ENCODE data around the gene PVALB. TPM values are rescaled to one million over a fixed set of nuclear protein-coding genes. Genes with fewer than 3 reads are reported as not detected.

PVALB gene
- total and polyA plus RNA-seq, 9 of the 15 experiments (the other 6 are each of a cell fraction or from before 2014, with no cell fraction given) = not detected

- Histone ChIP-seq H3K4me2 (ENCODE audit: insufficient read depth, low read length) (no peak overlapping the region), H3K9me1 (ENCODE audit: control insufficient read depth, insufficient read depth, low read length) (no peaks in the 10 kb centered on the region), H4K20me1 (replicated peaks; ENCODE audit: control insufficient read depth, insufficient read depth, low read length) (no peaks in the 10 kb centered on the region), H3K36me3 (ENCODE audit: control insufficient read depth, insufficient read depth, low read length) (no peaks in the 10 kb centered on the region), H3K4me1 (replicated peaks in 1 of 2; ENCODE audit: control insufficient read depth in 2 of 2, insufficient read depth in 2 of 2, low read length in 2 of 2) (no peaks in the 10 kb centered on the region), H3K9ac (ENCODE audit: insufficient read depth in 1 of 2, low read depth in 2 of 2, low read length in 2 of 2) (no peak overlapping the region), H2AFZ (ENCODE audit: low read depth, low read length) (no peak overlapping the region), H3K9me3 (replicated peaks; ENCODE audit: control insufficient read depth, insufficient read depth, low read depth, low read length) (no peaks in the 10 kb centered on the region), H3K79me2 (ENCODE audit: control insufficient read depth, insufficient read depth, low read length) (no peaks in the 10 kb centered on the region), H3K27ac (ENCODE audit: extremely low read depth, low read depth, low read length) (no peak overlapping the region), H3K27me3 (ENCODE audit: control insufficient read depth in 2 of 2, insufficient read depth in 2 of 2, low read length in 2 of 2) (peaks cover 0 to 11% of the 10 kb centered on the region in 2 experiments; a peak in 3 of 5 replicates), H3K4me3 (no peak overlapping the region)
- ChIA-PET POLR2A (no interaction called here), CTCF (ENCODE audit: low intra/inter-chr PET ratio) (no interaction called here)
- in situ Hi-C loops (cut with MboI) = no loop called here
- BruUV-seq (replicated peaks) = no TSS peak
- DNase-seq (ENCODE audit: extremely low read depth in 1 of 4, low spot score in 3 of 4) = no peak
- no peak for ATAC-seq
- intact Hi-C loops (cut with micrococcal nuclease) = no loop called here
- FAIRE-seq = no peak
- no peak for TF ChIP-seq BCL6 (CRISPR knock-in tag; IDR thresholded peaks at IDR 0.05)
- 0% methylated on average over 2 of the region's 2 CpGs for WGBS (ENCODE audit: insufficient coverage, low coverage, missing lambda C conversion rate)
These were observed 7.8 kb upstream of the PVALB start for GRCh38 chr22:36824655-36825054.

GRCh38 chr22:36823186-36823839, 6.5 kb upstream of the PVALB start:
- ChIA-PET CTCF (ENCODE audit: low intra/inter-chr PET ratio) (no interaction called here), POLR2A (interaction anchor here (0.6 to 0.7 kb wide), 2 partner anchors 40 to 131 kb away, joined by 3 to 4 read pairs; no protein-coding TSS in a partner anchor)
- 21% methylated on average over 13 of the region's 17 CpGs for WGBS (ENCODE audit: insufficient coverage, low coverage, missing lambda C conversion rate)
- Histone ChIP-seq H4K20me1 (replicated peaks; ENCODE audit: control insufficient read depth, insufficient read depth, low read length) (0 out of 2 replicates have a peak, but pooled peaks cover 2% of the 10 kb centered on the region), H3K27ac (ENCODE audit: extremely low read depth, low read depth, low read length) (no peak overlapping the region), H3K36me3 (ENCODE audit: control insufficient read depth, insufficient read depth, low read length) (no peaks in the 10 kb centered on the region), H3K4me2 (ENCODE audit: insufficient read depth, low read length) (no peak overlapping the region), H3K9me3 (replicated peaks; ENCODE audit: control insufficient read depth, insufficient read depth, low read depth, low read length) (no peaks in the 10 kb centered on the region), H3K9ac (ENCODE audit: insufficient read depth in 1 of 2, low read depth in 2 of 2, low read length in 2 of 2) (no peak overlapping the region), H3K79me2 (ENCODE audit: control insufficient read depth, insufficient read depth, low read length) (no peaks in the 10 kb centered on the region), H3K9me1 (ENCODE audit: control insufficient read depth, insufficient read depth, low read length) (no peaks in the 10 kb centered on the region), H3K4me1 (replicated peaks in 1 of 2; ENCODE audit: control insufficient read depth in 2 of 2, insufficient read depth in 2 of 2, low read length in 2 of 2) (no peaks in the 10 kb centered on the region), H3K27me3 (ENCODE audit: control insufficient read depth in 2 of 2, insufficient read depth in 2 of 2, low read length in 2 of 2) (peaks cover 0 to 19% of the 10 kb centered on the region in 2 experiments; a peak in 3 of 5 replicates), H2AFZ (ENCODE audit: low read depth, low read length) (no peak overlapping the region), H3K4me3 (no peak overlapping the region)
- ATAC-seq (no peak), FAIRE-seq (no peak), DNase-seq (ENCODE audit: extremely low read depth in 1 of 4, low spot score in 3 of 4) (no peak)
- TF ChIP-seq RBM25 (IDR thresholded peaks at IDR 0.05; ENCODE audit: low read depth, low read length, severe bottlenecking) = peak; percentile 27
- no peak for TF ChIP-seq MED1 (CRISPR knock-in tag; IDR thresholded peaks at IDR 0.05; ENCODE audit: borderline replicate concordance)
- TF ChIP-seq BCOR (IDR thresholded peaks at IDR 0.05) = 0 out of 2 replicates have a peak, but pooled peaks have one; percentile 17
- in situ Hi-C loops (cut with MboI) = no loop called here
- intact Hi-C loops (cut with micrococcal nuclease) = no loop called here
- no TSS peak for BruUV-seq (replicated peaks)

Data from K562 (cell line).